Astrocyte (in vitro differentiated cells and primary cell): ENCODE measurements around the gene CELF5. TPM values are rescaled to one million over a fixed set of nuclear protein-coding genes. Genes with fewer than 3 reads are reported as not detected.

Source experiments
- DNase-seq: peaks from one replicate; pipeline ENCODE4 v3.0.0-alpha.2; 2010; ENCODE audit warnings: low read depth
- FAIRE-seq: peaks from 2 replicates; lab custom pipeline; 2011; peaks lifted over from hg19 to GRCh38; lab: Jason Lieb, UNC
- H2AFZ ChIP-seq: 2 replicates; pipeline ENCODE4 v1.6.0; 2012; ENCODE audit warnings: low read depth, low read length, inconsistent platforms
- H3K27ac ChIP-seq: 2 replicates; pipeline ENCODE4 v1.5.1; 2011; ENCODE audit warnings: low read depth, low read length, inconsistent platforms
- H3K27me3 ChIP-seq: 2 replicates; pipeline ENCODE4 v1.6.0; 2011; ENCODE audit warnings: low read length, inconsistent platforms; ENCODE audit not compliant: insufficient read depth
- H3K36me3 ChIP-seq: 2 replicates; pipeline ENCODE4 v1.5.1; 2011; ENCODE audit warnings: low read length, inconsistent platforms; ENCODE audit not compliant: insufficient read depth
- H3K4me1 ChIP-seq: 2 replicates; pipeline ENCODE4 v1.5.1; 2011; ENCODE audit warnings: low read length, inconsistent platforms; ENCODE audit not compliant: insufficient read depth
- H3K4me2 ChIP-seq: 2 replicates; pipeline ENCODE4 v1.6.0; 2012; ENCODE audit warnings: low read length, inconsistent platforms
- H3K4me3 ChIP-seq: 2 replicates; pipeline ENCODE4 v1.5.1; 2011; ENCODE audit warnings: low read depth, mild to moderate bottlenecking, low read length, inconsistent platforms; ENCODE audit not compliant: insufficient read depth
- H3K79me2 ChIP-seq: 2 replicates; pipeline ENCODE4 v1.6.0; 2012; ENCODE audit warnings: mild to moderate bottlenecking, low read length, inconsistent platforms; ENCODE audit not compliant: insufficient read depth
- H3K9ac ChIP-seq: 2 replicates; pipeline ENCODE4 v1.6.0; 2012; ENCODE audit warnings: mild to moderate bottlenecking, low read length, inconsistent platforms
- H3K9me3 ChIP-seq: 2 replicates; pipeline ENCODE4 v1.5.1; 2012; ENCODE audit warnings: low read depth, mild to moderate bottlenecking, low read length, inconsistent platforms; ENCODE audit not compliant: insufficient read depth
- H4K20me1 ChIP-seq: 2 replicates; pipeline ENCODE4 v1.6.0; 2012; ENCODE audit warnings: low read length, inconsistent platforms; ENCODE audit not compliant: insufficient read depth
- H3K27ac Mint-ChIP-seq: one replicate; pipeline ENCODE4 v1.8.0; 2021; ENCODE audit warnings: mild to moderate bottlenecking, mixed read lengths; ENCODE audit not compliant: unreplicated experiment
- H3K27me3 Mint-ChIP-seq: one replicate; pipeline ENCODE4 v1.8.0; 2021; ENCODE audit warnings: low read depth, mixed read lengths; ENCODE audit not compliant: unreplicated experiment
- H3K36me3 Mint-ChIP-seq: one replicate; pipeline ENCODE4 v1.8.0; 2021; ENCODE audit warnings: low read depth, mixed read lengths; ENCODE audit not compliant: unreplicated experiment
- H3K4me1 Mint-ChIP-seq: one replicate; pipeline ENCODE4 v1.8.0; 2021; ENCODE audit warnings: low read depth, mixed read lengths; ENCODE audit not compliant: unreplicated experiment
- H3K4me3 Mint-ChIP-seq: one replicate; pipeline ENCODE4 v1.8.0; 2021; ENCODE audit warnings: mild to moderate bottlenecking, moderate library complexity, mixed read lengths; ENCODE audit not compliant: unreplicated experiment
- H3K9me3 Mint-ChIP-seq: one replicate; pipeline ENCODE4 v1.8.0; 2021; ENCODE audit warnings: mild to moderate bottlenecking, mixed read lengths; ENCODE audit not compliant: unreplicated experiment
- CTCF ChIP-seq: IDR thresholded peaks from 2 replicates; pipeline ENCODE4 v1.5.1; 2011; ENCODE audit warnings: low read depth, mild to moderate bottlenecking, inconsistent platforms, low read length, moderate library complexity; ENCODE audit not compliant: insufficient read depth
- EZH2 ChIP-seq: IDR thresholded peaks from 2 replicates; pipeline ENCODE4 v1.6.1; 2012; ENCODE audit warnings: mild to moderate bottlenecking, low read length, inconsistent platforms; ENCODE audit not compliant: insufficient read depth
- total RNA-seq: library from RNA; stranded (reverse); gene quantifications from 2 replicates; pipeline ENCODE4 v1.2.1, GENCODE V29; 2021

CELF5 gene
- total RNA-seq, 1 donor from 2014 or later, result 1.2 TPM

GRCh38 chr19:3178973-3179738 lies 45.3 kb upstream of the CELF5 start:
- H3K36me3 ChIP-seq, result no peaks in the 10 kb centered on the region
- H3K27me3 ChIP-seq, result no peaks in the 10 kb centered on the region
- Mint-ChIP-seq H3K36me3 (no peaks in the 10 kb centered on the region), H3K27me3 (no peaks in the 10 kb centered on the region), H3K9me3 (no peaks in the 10 kb centered on the region), H3K4me1 (no peaks in the 10 kb centered on the region), H3K4me3 (no peak overlapping the region), H3K27ac (no peak overlapping the region)
- no peak for TF ChIP-seq EZH2
- TF ChIP-seq CTCF, result no peak
- DNase-seq, result no peak
- H2AFZ ChIP-seq, result no peak overlapping the region
- H3K27ac ChIP-seq, result no peak overlapping the region
- no peak overlapping the region for H3K9ac ChIP-seq
- H3K79me2 ChIP-seq, result no peaks in the 10 kb centered on the region
- FAIRE-seq, result no peak
- H3K4me3 ChIP-seq, result no peak overlapping the region
- H4K20me1 ChIP-seq, result no peaks in the 10 kb centered on the region
- H3K4me1 ChIP-seq, result peaks cover 9% of the 10 kb centered on the region
- no peak overlapping the region for H3K4me2 ChIP-seq
- H3K9me3 ChIP-seq, result no peaks in the 10 kb centered on the region

GRCh38 chr19:3179739-3180293 lies 44.6 kb upstream of the CELF5 start:
- H3K4me3 Mint-ChIP-seq, result no peak overlapping the region
- H3K27me3 ChIP-seq, result no peaks in the 10 kb centered on the region
- H3K9me3 ChIP-seq, result no peaks in the 10 kb centered on the region
- H3K4me1 ChIP-seq, result peaks cover 9% of the 10 kb centered on the region
- no peaks in the 10 kb centered on the region for H3K36me3 ChIP-seq
- H3K79me2 ChIP-seq, result no peaks in the 10 kb centered on the region
- H3K4me2 ChIP-seq, result no peak overlapping the region
- H3K9ac ChIP-seq, result no peak overlapping the region
- no peak overlapping the region for H3K4me3 ChIP-seq
- H2AFZ ChIP-seq, result no peak overlapping the region
- no peak overlapping the region for H3K27ac ChIP-seq
- no peaks in the 10 kb centered on the region for H3K9me3 Mint-ChIP-seq
- H3K4me1 Mint-ChIP-seq, result no peaks in the 10 kb centered on the region
- no peaks in the 10 kb centered on the region for H4K20me1 ChIP-seq
- no peak for FAIRE-seq
- H3K27ac Mint-ChIP-seq, result no peak overlapping the region
- H3K36me3 Mint-ChIP-seq, result no peaks in the 10 kb centered on the region
- DNase-seq, result no peak
- TF ChIP-seq CTCF, result no peak
- TF ChIP-seq EZH2, result no peak
- no peaks in the 10 kb centered on the region for H3K27me3 Mint-ChIP-seq
